ENCODE data around the gene RUNX2.

RUNX2 gene

DNA sequence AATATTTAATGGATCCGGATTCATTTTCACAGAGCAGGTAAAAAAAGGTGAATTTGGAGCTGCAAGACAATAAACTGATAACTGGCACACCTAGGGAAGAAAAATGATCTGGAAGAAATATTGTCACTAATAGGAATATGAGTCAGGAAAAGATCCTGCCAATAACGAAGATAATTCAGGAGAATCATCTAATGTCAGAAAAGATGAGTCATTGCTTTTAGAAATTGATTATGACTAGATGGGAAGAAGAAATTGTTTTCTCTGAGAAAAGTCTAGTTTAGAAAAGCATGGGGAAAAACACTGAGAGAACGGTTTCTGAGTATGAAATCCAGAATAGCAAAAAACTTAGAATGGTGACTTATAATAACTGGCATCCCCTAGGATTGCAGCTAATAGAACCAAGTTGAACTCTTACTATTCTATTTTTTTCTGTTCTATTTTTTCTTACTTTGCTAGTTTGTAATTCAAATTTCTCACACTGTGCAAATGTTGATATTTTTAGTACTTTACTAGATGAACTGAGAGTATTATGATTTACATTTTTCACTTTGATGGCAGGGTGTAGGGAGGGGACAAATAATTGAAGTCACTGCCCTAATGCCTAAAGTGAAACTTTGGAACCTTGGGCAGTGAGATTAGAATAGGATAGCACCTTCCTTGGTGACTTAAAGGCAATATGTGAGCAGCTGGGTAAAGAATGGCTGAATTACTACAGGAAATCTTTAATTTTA is 87.8 kb downstream of the RUNX2 start:
- DNase-seq = no peak

DNA sequence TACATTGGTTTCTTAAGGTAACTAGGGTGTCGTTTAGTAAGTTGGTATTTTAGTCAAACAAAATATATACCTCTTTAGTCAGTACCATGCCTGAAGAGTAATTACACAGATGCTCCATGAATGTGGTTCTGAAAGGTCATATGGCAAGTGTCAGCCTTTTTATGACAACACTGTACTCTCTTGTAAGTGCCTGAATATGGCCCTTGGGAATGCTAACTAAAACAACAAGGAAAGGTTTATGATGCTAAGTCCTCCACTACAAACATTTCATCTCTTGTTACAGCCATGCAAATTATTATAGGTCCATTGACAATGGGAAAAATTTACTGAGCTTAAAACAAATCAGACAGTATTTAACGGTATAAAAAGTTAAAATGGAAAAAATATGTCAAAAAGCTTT is 88.6 kb downstream of the RUNX2 start:
- no peak for DNase-seq

DNA sequence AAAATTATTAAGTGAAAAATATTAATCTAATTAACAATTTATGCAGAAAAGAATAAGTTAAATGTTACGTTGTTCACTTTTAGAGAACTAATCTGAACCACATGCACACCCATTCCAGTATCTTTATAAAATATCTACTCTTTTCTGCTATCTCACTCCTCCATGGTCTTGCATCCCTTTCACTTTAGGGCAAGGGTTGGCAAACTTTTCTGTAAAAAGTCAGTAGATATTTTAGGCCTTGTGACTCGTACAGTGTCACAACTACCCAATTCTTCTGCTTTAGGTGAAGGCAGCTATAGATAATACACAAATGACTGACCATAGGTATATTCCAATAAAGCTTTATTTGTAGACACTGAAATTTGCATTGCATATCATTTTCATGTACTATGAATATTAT is 89.3 kb downstream of the RUNX2 start:
- DNase-seq = no peak

DNA sequence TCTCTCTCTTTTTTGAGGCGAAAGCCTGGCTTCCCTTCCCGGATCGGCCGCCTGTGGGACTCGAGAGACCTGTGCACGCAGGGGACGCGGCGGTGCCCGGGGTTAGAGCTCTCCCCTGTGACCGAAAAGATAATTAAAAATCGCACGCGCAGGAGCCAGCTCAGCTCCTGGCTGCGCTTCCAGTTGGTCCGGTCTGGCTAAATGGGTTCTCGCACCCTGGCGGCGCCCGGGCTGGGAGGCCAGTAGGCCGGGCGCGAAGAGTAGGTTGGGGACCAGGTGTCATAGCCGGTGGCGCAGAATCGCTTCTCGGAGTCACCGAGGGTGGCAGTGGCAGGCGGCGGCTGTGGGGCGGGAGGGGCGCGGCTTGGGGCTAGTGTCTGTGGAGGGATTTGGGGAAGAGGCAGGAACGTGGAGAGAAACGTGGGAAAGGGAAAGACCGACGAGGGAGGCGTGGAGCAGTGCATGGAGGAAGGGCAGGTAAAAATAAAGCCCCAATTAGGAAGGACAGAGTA is 91.5 kb downstream of the RUNX2 start:
- DNase-seq = peak; percentile 62

DNA sequence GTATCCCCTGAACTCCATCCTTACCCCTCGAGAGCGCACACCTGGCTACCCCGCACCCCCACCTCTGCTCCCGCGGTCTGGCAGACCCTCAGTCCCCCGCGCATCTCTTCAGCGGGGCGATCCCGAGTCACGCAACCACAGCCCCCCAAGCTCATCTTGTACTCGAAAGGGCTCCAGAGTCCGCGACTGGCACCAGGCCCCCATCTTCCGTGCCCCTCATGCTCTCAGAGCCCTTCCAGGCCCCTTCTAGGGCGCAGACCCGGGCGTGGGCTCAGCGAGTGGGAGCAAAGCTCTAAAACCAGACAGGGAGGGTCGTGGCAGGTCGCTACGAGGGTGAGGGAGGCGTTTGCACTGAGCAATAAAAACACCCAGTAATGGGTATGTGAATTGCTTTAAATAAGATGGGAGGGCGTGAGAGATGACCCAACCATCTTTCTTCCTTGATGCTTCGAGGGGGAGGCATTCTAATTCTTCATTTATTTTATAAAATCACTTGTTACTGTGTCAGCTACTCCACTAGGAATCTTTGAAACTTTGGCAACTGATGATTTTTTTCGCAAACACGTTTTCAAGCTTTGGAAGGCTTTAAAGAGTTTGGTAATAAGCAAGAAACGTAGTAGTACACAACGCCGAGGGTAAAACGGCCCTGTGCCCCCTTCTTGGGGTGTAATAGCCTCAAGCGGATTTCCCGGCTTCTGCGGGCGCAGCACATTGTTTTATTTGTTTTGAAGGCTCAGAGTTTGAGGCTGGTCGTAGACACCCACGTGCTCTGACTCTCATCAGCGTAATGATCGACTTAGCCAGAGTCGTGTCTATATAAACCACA is 92.2 kb downstream of the RUNX2 start:
- peak; percentile 20 for DNase-seq

DNA sequence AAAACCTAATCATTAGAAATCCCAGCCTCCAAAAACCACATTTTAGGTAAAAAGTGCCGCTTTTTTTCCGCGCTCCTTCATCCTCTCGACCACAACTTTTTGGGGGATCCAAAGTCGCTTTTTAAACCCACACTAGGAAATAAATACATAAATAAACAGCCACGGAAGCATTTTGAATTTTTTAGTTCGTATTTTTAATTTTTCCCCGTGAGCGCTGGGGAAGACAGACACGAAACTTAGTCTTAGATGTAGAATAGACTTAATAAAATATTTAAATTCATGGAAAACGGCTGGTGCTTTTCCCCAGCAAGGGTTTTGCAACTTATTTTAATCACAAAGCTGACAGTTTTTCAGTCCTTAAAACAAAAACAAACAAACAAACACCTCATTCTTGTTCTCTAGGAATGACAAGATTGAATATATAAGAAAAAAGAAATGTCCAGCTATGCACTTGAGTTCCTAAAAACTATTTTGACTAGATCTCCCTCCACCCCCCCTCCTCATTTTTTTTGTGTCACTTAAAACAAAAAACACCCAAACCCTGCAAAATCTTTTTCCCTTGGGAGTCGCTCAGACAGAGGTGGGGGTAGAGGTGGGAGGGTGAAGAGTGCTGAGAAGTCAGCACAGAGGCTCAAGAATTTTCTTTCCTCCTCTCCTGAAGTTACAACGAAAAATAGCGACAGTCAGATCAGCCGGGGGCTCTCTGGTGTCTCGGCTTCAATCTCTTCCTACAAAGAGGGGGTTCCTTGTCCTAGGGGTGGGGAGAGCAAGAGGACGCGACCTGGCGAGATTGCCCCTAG is 93.0 kb downstream of the RUNX2 start:
- no peak for DNase-seq

DNA sequence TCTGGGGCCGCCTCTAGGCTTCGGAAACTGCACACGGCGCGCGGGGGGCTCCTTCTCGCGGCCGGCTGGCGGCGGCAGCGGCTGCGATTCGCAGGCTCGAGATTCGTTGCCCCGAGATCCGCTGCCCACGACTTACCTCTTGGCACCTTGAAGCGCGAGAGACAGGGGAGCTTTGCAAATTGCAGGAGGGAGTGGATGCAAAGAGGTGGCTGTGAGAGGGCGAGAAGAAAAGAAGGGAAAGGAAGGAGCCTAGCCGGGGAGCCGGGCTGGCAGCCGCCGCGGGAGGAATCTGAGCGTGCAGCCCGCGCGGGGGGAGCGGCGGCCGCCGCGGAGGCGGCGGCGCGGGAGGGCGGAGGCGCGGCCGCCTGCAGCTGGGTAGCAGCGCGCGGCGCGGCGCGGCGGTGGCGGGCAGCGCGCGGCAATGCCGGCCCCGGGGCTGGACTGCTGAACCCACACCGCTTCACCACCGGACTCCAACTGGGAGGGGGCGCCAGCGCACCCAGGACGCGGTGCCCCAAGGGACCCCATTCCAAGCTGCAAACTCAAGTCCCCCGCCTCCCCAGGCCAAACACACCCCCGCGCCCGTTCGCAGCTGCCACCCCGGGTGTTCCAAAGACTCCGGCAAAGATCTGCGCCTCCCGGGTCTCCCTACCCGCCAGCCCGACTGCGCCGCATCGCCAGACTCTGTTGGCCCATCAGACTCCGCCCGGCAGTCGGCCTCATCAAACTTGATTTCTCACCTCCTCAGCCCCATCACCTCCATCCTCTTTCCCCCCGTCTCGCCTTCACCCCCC is 93.8 kb downstream of the RUNX2 start:
- peak; percentile 78 for DNase-seq

DNA sequence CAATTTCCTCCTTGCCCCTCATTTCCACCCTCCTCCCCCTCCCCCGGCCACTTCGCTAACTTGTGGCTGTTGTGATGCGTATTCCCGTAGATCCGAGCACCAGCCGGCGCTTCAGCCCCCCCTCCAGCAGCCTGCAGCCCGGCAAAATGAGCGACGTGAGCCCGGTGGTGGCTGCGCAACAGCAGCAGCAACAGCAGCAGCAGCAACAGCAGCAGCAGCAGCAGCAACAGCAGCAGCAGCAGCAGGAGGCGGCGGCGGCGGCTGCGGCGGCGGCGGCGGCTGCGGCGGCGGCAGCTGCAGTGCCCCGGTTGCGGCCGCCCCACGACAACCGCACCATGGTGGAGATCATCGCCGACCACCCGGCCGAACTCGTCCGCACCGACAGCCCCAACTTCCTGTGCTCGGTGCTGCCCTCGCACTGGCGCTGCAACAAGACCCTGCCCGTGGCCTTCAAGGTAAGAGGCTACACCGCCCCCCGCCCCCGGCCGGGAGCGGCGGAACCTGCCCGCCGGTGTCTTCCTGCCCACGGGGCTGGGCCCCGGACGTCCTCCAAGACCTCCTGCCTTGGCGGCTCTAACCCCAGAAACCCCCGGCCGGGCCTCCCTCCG is 94.5 kb downstream of the RUNX2 start:
- DNase-seq = no peak

DNA sequence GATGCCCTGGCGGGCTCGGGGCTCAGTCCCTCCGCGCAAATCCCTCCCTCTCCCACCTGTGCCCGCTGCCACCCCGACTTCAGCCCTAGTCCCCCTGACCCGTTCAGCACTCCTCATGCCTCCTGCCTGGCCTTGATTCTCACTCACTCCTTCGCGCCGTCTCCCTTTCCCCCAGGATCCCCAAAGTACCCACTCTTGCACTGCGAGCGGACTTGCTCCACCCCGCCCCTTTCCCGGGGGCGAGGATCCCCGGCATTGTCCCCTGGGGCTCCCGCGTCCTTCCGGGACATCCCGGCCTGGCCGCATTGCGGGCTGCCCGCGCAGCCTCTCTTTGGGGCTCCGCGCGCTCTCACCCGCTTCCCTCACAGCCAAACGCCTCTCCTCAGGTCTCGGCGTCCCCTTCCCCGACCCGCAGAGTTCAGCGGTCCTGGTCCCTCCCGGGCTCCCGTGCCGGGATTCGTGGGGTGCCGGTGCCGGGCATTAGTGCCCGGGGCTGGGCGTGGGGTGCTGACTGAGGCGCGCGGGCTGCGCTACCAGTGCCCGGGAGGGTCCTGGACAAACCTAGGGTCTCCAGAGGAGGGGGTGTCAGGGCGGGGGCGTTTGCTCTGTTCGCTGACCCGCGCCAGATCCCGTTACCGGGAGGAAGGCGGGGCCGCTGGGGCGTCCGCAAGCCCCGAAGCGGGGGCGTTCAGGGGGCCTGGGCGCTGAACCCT is 95.1 kb downstream of the RUNX2 start:
- no peak for DNase-seq

DNA sequence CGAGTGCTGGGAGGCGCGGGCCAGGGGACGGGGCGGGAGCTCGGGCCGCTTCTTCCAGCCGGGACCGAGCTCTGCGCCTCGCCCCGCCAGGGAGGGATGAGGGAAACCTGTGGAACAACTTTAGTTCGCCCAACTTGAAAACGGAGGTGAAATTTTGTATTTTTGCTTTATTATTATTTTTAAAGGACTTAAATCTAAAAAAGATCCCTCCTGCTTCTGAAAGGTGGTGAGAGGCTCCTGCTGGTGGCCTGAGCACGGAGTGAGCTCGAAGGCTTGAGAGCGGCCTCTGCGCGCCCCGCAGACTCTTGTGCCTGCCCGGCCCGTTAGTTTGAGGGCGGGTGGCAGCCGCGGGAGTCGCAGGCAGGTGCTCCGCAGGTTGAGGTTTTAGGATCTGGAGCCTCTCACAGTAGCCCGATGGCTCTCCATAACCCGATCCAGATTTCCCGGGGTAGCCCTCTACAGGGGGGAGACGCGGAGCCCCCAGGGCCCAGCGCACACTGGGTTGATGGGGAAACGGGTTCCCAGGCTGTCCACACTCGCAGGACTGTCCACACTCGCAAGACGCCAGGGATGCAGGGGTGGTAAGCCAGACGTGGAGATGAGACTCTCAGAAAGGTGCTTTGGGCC is 95.8 kb downstream of the RUNX2 start:
- DNase-seq = no peak

DNA sequence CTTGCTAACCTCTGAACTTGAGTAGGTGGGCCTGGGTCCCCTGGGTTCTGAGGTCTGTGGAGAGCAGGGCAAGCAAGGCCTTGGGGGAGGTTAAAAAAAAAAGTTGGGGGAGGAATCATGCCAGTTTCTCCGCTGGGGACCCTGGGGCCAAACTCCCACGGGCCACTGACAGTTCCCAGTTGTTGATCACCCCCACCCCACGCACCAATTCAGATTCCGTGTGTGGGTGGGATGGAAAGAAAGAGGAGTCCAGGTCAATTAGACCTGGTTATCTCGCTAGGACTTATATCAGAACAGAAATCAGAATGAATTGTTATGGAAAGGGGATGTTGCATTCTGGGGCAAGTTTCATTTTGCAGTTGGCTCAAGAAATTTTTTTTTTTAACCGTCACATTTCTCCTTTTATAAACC is 96.3 kb downstream of the RUNX2 start:
- DNase-seq = no peak

DNA sequence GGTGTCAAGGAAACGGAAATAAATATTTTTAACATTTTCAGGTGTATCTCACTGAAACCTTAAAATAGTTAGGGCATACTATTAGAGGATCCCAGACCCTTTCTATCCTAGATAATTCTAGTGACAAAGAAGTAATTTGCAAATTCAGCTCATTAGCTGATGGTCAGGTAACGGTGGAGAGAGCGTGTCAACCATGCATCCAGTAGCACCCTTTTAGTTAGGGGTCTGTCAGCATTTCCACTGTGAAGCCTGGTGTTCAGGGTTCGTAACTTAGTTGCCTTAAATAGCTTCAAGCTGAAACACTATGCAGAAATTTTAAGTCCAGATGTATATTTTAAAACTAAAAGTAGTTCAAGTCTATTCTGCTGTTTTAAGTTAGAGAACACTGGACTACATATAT is 98.1 kb downstream of the RUNX2 start:
- no peak for DNase-seq

DNA sequence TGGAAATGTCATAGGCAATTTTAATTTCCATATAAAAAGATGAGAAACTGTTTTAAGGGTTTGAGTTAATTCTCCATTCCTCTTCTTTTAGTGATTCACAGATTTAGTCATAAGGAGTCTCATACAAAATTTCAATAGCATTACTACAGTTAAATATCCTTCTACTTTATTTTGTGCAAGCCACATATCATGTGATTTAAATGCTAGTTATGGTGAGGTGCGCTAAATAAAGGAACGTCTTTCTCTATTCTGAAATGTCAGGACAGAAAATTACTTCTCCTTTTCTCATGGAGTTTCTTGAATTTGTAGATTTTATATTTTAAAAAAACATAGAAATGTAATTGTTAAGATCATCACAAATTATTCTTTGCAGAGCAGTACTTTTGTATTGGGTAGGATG is 99.6 kb downstream of the RUNX2 start:
- DNase-seq = no peak

DNA sequence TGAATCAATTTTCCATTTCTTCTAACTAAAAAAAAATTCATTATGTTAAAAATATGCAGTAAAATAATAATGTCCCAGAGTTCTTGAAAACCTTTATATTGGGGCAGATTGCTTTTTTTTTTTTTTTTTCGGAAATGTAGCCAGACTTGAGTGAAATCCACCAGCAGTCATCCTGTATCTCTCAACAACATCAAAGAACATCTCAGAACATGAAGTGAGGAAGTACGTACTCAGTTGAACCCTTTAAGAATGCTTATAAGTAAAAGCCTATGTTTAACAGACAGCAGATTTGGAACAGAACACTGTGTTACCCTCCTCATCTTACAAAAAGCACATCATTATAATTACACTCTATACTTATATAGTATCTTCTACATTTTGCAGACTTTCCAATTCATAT is 100.6 kb downstream of the RUNX2 start:
- DNase-seq = no peak

DNA sequence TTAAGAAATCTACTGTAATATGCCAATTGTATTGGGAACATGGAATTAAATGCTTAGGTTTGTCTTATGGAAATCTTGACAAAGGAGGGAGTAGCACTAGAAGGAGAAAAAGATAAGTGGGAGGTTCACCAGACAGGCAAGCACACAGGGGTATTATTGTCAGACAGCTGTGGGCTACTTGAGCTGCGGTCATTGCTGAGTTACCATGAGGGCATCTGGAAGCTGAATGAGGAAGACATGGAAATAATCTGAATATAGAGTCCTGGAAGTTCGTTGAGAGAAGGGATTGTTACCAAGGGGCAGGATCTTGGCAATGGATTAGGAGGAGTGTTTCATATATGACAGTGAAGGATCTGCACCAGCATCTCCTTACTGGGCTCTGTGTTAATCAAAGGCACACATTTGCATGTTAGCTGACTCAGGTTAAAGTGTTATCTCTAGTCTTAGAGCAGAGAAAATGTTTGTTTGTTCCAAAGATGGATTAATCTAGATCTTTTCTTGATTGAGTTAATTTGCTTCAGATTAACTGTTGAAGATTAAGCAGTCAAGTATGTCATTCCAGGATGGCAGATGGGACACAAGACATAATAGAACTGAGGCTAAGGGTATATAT is 102.6 kb downstream of the RUNX2 start:
- no peak for DNase-seq

DNA sequence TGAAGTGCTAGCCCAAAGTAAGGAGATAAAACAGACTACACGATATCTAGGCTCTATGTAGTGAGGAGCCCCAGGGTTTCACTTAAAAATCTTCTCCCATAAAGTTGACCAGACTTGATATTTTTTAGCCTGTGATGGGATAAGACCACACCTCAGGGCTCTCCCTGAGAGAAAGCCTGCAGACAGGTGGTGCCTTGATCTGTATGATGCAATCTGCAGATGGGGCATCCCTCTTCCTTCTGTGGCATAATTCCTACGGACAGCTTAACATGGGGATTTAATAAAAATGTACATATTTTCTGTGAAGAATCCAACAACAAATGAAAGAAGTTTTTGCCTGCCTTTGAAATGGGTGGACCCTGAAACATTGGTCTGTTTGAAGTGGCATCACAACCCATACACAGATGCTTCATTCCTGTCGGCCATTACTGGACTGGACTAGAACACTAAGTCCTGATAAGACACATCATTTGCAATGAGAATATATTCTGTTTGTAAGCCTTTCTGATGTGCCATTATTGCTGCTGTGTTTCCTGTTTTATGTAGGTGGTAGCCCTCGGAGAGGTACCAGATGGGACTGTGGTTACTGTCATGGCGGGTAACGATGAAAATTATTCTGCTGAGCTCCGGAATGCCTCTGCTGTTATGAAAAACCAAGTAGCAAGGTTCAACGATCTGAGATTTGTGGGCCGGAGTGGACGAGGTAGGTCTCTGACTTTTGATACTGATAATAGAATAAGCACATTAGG is 103.4 kb downstream of the RUNX2 start:
- no peak for DNase-seq

DNA sequence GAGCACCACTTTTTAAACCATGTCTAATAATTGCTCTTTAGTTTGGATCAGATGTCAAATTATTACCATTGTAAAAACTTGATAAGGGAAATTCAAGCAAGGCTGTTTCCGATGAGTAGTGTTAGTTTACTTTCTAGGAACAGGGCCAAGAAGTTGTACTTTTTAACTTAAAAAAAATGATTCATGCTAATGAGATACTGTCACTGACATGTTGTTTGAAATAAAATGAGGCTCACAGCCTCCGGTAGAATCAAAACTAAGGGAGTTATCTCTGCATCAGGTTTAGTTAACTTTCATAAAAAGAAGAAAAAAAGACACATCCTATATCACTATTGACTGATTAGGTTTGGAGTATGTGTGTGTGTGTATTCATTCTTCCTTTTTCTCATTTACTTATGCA is 104.8 kb downstream of the RUNX2 start:
- DNase-seq = no peak

DNA sequence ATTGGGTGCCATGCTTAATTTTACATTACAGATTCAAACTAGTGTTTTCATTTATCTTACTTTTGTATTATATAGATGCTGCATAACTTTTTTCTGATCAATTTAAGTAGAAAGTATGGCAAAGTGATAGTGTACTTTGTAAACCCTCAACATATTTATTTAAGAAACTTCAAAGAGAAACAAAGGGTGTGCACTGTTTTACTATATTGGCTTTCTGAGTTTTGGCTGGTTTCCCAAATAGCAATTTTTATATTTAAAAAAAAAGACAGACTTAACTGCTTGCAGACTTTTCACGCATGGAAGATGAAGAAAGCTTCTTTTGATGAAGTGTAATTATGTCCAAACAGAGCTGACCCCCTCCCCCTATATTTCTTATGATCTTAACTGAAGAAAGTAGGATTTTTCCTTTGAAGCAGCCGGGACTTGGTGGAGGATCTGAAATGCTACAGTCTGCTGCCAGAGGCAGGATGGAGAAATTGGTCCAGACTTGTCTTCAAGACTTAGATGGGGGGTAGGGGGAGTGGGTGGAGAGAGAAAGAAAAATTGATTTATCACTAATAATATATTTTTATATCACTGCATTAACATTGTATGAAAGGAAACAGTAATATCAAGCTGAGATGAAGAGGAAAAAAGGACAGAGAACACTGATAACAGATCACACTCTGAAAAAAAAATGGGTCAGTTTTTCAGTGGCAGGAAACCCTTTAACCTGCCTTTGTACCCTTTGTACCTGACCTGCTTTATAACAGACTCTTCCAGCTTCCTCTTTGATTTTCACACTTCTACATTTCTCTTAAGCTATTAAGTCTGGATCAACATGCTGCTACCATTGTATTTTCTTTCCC is 105.6 kb downstream of the RUNX2 start:
- no peak for DNase-seq

DNA sequence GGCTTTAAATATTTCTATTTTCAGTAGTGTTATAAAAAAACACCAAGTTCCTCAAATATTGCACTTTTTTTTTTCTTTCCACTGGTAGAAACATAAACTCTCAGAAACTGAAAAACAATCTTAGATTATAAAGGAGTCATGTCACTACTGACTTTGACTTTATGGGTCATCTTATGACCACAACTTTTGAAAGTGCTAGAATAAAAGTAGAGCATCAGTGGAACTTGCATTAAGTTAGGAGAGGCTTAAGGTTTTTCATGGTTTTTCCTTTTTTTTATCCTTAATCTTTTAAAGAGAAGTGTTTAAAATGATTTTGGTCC is 106.2 kb downstream of the RUNX2 start:
- DNase-seq = no peak

Data from midbrain (tissue), 1 donor.